Raji (cell line): ENCODE data around the gene ACP7.

Experiments used
- POLR2A ChIP-seq: IDR thresholded peaks from 2 replicates; pipeline ENCODE4 v1.6.1; 2011; ENCODE audit warnings: low read depth, low read length, control low read depth; ENCODE audit not compliant: insufficient read depth

The ACP7 gene

DNA sequence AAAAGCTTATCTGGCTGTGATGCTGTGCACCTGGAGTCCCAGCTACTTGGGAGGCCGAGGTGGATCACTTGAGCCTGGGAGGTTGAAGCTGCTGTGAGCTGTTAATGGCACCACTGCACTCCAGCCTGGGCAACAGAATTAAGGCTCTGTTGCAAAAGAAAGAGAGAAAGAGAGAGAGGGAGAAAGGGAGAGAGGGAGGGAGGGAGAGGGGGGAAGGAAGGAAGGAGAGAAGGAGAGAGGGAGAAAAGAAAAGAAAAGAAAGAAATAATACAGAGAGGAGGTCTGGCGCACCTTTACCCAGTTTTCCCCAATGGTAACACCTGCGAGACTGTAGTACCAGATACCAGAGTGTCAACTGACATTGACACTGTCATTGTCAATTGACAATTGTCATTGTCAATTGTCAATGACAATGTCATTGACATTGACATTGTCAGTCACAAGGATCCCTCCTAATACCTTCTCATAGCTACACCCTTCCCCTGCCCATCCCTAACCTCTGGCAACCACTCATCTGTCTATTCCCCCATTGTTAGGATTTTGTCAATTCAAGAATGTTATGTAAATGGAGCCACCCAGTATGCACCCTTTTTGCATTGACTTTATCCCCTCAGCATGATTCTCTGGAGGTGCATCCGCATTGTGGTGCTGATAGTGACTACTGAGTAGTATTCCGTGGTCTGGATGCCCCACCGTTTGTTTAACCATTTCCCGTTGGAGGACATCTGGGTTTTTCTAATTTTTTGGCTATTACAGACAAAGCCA, 62.7 kb downstream of the ACP7 start:
- no peak for TF ChIP-seq POLR2A

GRCh38 chr19:39147480-39147879, 63.3 kb downstream of the ACP7 start:
- no peak for TF ChIP-seq POLR2A

DNA sequence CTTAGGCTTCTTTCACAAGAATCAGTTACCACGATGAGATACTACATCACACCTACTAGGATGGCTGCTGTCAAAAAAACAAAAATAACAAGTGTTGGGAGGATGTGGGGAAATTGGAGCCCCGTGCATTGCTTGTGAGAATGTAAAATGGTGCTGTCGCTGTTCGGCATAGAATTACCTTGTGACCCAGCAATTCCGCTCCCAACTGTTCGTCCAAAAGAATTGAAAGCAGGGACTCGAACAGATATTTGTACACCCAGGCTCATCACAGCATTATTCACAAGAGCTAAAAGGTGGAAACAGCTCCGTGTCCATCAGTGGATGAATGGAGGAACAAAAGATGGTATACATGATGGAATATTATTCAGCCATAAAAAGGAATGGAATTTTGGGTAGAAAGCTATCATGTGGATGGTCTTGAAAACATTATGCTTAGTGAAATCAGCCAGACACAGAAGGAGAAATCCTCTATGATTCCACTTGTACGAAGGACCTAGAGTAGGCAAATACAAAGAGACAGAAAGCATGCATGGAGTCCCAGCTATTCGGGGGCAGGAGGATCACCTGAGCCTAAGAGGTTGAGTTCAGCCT, 64.9 kb downstream of the ACP7 start:
- TF ChIP-seq POLR2A = no peak

DNA sequence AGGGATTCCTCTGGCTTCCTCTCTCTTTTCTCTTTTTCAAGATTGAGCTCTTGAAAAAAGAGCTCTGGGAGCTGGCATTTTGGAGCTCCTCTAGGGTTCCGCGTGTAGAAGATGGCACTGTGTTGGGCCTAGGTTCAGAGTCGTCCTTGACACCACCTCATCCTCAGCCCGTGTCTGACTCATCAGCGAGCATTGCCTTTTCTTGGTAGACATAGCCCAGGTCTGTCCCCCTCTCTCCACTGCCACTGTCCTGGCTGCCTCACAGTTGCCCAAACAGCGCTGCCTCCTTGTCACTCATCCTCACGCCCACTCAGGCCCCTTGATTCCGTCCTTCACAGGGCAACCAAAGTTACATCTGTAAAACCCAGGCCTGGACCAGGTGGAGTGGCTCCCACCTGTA, 66.1 kb downstream of the ACP7 start:
- no peak for TF ChIP-seq POLR2A

- no peak for TF ChIP-seq POLR2A
Measured at GRCh38 chr19:39150807-39151600, 66.8 kb downstream of the ACP7 start.

- no peak for TF ChIP-seq POLR2A
Measured at GRCh38 chr19:39152066-39152465, 67.9 kb downstream of the ACP7 start.

GRCh38 chr19:39154100-39154628, 70.0 kb downstream of the ACP7 start:
- TF ChIP-seq POLR2A = no peak

DNA sequence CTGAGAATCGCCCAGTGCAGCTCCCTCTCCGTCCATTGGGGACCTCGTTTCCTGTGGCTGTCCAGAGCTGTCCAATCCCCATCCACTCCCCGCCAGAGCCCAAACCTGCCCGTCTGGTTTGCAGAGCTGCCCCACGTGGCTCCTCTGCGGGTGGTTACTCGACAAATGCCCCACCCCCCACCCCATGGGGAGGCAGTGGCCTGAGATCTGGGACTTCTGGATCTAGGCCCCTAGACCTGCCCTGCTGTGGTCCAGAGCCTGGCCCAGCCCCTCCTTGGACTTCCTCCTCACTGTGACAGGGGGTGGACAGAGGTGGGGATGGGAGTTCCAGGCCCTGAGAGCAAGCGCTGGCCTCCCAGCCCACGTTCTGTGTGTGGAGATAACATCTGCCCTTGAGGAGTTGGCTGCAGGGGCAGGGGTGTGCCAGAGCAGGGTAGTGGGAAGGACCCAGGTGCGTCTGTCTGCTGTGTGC, 70.5 kb downstream of the ACP7 start:
- TF ChIP-seq POLR2A = no peak

GRCh38 chr19:39155114-39155700, 71.0 kb downstream of the ACP7 start:
- no peak for TF ChIP-seq POLR2A

DNA sequence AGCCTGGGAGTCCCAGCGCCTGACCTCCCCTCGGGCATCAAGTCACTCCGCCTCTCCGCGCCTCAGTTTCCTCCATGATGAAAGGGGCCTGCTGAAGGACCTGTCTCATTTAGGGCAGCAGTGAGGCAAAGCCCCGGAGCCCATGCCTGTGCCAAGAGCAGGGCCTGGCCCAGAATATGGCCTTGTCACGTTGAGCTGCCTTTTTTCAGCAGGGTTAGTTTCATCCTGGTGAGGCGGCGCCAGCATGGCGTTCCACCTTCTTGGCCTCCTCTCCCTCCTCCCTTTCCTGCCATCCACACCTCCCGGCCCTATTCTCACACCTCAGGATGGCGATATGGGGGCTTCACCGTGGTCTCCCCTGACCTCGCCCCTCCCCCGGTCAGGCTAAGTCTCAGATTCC, 71.6 kb downstream of the ACP7 start:
- TF ChIP-seq POLR2A = no peak

GRCh38 chr19:39156326-39157230, 72.4 kb downstream of the ACP7 start:
- no peak for TF ChIP-seq POLR2A

DNA sequence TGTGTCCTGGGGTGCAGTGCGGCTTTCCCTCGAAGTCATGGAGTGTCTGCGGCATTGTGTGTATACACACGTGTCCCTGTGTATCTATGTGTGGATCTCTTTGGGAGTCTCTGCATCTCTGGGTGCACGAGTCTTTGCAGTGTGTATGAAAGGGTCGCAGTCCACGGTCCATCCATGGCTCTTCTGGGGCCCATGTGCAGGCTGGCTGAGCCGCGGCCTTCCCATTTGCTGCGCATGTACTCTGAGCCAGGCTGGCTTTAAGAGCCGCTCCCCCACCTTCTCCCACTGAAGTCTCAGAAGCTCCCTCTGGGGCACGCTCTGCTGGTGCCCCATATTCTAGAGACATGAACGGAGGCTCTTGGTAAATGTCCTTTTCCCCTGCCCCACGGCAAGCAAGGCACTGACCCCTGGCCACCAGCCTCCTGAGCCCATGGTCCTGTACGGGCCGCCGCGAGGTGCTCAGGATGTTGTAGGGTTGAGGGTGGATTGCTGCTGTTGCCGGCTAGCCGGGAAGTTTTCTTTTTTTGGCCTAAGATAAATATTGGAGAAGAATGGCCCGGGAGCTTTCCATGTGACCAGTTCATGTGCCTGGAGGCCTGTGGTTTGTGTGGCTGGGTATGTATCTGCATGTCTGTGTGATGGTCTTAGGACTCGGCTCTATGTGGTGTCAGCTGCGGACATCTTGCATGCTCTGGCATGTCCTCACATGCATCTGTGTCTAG, 73.3 kb downstream of the ACP7 start:
- TF ChIP-seq POLR2A = no peak

- TF ChIP-seq POLR2A = no peak
Measured at GRCh38 chr19:39157997-39158389, 73.8 kb downstream of the ACP7 start.
